Activated naive CD8-positive, alpha-beta T cell treated with anti-CD3 and anti-CD28 coated beads, Interleukin-2, amount 50 U/mL, for 16 hours (primary cell): Measurements from ENCODE around the gene C14orf180.
"Not testable (repeated sequence)": the region's sequence is repeated elsewhere in the genome, so short reads cannot be mapped to it uniquely, and the experiment has no call there.

ENCODE experiments used
- DNase-seq: peaks from one replicate; pipeline ENCODE4 v3.0.0-alpha.2; 2020; ENCODE audit warnings: low read depth, low spot score

C14orf180 gene

DNA sequence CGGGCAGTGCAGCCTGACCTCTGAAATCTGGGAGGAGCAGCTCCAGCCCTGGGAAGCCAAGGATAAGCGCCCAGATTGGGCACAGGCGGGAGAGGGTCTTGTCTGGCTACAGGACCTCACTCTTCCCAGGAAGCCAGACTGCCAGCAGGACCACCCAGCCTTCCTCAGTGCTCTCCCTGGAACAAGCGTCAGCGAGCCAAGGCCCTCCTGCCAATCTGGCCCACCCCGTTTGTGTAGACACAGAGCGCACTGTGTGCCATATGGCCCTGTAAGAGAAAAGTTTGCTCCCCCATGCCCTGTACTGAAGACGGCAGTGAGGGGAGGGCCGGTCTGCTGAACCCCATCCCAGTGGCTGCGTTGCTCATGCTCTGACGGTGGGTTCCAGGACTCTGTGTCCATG lies 1.2 kb upstream of the C14orf180 start:
- DNase-seq, result no peak

DNA sequence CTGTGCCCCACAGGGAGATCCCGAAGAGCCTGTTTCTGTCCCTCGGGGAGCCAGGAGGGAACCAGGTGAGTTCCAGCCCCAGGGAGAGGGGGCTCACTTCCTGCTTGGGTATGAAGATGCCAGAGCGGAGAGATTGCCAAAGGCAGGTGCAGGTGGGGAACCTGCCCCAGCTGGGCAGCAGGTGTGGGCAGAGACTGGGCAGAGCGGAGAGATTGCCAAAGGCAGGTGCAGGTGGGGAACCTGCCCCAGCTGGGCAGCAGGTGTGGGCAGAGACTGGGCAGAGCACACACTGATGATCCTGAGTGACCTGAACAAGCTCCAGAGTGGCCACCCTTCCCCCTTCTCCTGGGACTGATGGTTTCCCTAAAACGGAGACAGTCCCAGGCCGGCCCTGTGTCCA lies 375 bp downstream of the C14orf180 start:
- not testable (repeated sequence) for DNase-seq

- no peak for DNase-seq
These were observed 1.4 kb downstream of the C14orf180 start for GRCh38 chr14:104580961-104581360.

GRCh38 chr14:104581521-104581920 lies 2.0 kb downstream of the C14orf180 start:
- DNase-seq, result no peak

DNA sequence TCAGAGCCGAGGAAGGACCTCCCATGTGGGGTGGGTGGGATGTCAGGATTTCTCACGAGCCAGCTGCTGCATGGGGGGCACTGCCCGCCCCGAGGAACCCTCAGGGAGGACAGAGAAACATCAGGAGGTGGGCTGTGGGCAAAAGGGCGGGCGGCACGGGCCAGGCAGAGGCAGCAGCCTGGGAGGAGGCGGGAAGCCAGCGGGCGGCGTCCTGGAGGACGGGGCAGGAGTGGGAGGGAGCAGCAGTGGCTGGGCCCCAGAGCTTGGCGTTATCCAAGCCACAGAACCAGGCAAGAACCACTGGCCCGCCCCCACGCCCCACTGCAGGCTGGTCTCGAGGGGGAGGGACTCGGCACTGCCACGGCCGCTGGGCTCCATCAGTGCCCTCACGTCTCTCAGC lies 2.4 kb downstream of the C14orf180 start:
- DNase-seq, result no peak

DNA sequence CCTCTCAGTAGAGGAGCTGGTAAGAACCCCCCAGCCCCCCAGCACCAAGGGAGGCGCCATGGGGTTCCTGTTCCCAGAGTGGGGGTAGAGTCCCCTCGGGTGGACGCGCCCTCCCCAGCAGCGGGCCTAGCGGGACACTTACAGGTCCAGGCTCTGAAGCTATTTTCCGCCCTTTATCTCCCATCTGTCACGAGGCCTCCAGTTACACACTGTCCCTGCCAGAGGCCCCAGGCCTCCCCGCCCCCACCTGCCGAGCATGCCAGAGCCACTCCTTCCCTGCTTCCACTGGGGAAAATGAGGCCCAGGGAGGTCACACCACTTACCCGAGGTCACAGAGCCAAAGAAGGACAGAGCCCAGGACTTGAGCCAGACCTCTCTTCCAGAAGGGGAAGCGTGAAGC lies 3.1 kb downstream of the C14orf180 start:
- no peak for DNase-seq

DNA sequence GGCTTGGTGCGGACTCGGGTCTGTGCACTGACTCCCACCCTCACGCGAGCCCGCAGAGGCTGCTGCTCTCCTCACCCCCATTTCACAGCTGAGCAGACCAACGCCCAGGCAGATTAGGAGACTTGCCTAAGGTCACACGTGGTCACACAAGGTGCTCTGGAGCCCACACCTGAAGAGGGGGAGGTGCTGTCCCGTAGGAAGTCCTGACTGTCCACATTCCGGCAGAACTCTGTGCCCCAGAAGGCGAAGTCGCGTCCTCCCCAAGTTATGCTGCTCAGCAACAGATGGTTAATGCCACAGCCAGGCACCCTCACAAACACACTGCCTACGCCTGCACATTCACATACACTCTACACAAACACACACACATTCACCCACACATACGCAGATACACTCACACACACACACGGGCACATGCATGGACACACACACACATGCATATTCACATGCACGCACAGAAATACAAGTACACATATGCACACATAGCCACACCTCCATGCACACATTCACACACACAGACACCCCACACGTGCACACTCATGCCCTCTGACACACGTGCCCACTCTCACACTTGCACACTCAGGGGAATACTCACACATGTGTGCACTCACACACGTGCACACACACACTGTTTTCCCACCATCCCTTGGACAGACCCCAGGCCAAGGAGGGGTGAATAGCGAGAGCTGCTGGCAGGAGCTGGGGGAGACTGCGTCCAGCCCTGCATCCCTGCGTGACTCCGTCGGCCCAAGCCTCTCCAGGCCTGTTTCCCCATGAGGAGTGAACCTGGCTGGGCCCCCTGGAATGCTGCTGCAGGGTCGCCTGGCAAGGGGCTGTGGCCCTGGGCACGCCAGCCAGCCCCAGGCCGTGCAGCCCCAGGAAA lies 4.1 kb downstream of the C14orf180 start:
- no peak for DNase-seq

- no peak for DNase-seq
These were observed 5.0 kb downstream of the C14orf180 start for GRCh38 chr14:104584557-104584956.

- DNase-seq, result no peak
These were observed 6.6 kb downstream of the C14orf180 start for GRCh38 chr14:104585966-104586697.

DNA sequence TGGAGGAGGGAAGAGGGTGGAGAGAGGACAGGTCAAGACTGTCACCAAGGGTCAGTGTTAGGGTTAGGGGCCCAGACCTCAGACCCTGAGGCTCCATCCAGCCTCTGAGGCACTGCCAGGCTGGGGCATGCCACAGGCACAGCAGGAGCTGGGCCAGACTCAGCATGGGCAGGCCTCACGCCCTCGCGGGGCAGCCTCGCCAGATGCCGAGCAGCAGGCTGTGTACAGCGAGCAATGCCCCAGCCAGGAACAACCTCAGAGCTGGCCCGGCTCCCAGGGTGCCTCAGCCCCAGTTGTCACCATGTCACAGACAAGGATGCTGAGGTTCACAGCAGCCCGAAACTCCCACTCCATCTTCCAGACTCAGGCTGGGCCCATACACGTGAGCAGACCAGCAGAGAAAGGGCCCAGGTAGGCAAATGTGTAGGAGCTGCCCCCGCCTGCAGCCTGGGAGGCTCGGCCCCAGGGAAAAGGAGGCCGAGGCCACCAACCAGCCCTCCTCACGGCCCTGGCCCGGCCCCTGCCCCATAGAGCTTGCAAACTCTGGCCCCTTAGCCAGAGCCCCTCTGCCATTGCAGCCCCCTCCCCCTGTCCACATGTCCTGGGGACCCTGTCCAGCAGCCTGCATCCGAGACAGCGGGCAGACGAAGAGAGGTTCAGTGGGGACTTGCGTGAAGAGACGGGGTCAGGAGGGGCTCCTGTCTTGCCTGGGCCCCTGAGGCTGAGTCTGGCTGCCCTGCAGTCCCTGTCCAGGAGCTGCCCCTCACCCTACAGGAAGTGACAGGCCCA lies 7.5 kb downstream of the C14orf180 start:
- no peak for DNase-seq

GRCh38 chr14:104587641-104588040 lies 8.1 kb downstream of the C14orf180 start:
- DNase-seq, result no peak

GRCh38 chr14:104588066-104588857 lies 8.7 kb downstream of the C14orf180 start:
- no peak for DNase-seq

- no peak for DNase-seq
These were observed 10.0 kb downstream of the C14orf180 start for GRCh38 chr14:104589338-104590195.

DNA sequence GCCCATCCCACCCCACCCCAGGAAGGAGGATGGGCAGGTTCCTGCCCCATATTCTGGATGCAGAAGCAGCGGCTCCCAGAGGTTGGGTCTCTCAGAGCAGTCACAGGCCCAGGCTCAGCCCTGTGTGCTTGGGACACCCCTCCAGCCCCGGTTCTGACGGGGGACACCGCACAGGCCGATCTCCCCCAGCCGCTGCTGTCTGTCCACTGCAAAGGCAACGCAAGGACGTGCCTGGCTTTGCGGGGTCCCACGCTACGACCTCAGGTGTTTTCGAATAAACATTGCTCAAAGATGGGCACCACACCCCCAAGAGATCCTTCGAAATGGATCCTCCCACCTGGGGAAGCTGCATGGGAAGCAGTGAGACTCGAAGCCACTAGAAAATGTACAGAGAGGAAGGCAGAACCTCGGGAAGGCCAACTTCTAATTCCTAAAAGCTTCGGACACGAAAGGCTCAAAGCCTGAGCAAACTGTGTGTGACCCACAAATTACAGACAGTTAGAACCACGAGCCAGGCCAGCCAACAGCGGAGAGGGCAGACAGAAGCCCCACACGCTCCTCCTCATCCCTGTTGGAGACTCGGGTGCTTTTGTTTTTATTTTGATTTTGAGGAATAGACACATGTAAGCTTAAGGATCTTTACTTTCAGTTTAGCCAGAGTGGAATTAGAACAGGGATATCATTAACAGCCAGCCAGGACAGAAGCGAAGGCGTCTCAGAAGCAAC lies 10.8 kb downstream of the C14orf180 start:
- DNase-seq, result no peak

DNA sequence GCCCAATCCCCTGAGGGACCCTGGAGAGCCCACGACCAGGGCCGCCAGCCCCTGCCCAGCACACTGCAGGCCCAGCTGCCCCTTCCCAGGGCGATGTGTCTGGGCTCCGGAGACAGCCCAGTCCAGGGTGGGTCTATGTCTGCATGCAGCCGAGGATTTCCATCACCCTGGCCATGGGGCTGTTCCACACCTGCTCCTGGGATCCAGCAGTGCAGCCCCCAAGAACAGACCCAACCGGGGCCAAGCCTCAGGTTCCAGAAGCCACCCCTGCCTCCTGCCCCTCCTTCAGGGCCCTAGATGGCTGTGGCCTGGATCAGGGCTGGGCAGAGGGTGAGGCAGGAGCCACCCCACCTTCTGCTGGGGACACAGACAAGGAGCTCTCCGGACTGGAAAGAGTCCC lies 11.5 kb downstream of the C14orf180 start:
- DNase-seq, result no peak

DNA sequence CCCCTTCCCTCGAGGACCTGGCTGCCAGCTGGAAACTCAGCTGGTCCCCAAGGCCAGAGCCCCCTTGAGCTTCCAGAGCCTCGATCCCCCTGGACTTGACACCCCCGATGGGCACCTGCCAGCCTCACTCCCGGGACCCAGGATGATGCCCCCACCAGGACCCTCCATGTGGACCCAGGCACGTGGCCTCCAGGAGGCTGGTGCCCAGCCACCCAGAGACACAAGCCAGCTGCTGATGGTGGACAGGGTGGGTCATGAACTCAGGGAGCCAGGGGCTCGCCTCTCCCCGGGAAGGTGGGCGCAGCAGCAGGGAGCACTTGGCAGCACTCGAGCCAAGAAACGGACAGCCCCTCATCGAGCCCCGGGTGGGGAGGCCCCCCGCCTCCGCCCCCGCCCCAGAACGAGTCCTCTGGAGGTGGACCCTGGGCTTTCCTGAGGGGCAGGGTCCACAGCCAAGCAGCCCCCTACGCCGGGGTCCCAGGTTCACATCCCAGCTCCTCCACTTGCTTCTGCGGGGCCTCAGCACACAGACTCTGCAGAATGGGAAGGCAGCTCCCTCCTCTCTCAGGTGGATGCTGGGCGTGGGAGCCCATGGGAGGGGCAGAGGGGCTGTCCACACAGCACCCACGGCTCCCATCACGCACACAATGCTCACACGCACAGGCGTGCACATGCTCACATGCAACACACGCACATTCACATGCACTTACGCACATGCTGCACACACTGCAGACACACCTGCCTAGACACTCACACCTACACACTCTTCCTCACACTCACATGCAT lies 12.1 kb downstream of the C14orf180 start:
- no peak for DNase-seq

DNA sequence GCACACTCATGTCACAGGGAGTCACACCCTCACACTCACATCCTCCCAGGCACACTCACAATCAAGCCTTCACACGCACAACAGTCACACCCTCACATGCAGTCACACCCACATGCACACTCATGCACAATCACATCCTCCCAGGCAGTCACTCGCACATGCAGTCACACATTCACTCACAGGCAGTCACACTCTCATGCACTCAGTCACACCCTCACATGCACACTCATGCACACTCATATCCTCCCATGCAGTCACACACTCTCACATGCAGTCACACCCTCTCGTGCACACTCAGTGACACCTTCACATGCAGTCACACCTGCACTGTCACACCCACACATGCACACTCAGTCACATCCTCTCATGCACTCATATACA lies 12.7 kb downstream of the C14orf180 start:
- no peak for DNase-seq

DNA sequence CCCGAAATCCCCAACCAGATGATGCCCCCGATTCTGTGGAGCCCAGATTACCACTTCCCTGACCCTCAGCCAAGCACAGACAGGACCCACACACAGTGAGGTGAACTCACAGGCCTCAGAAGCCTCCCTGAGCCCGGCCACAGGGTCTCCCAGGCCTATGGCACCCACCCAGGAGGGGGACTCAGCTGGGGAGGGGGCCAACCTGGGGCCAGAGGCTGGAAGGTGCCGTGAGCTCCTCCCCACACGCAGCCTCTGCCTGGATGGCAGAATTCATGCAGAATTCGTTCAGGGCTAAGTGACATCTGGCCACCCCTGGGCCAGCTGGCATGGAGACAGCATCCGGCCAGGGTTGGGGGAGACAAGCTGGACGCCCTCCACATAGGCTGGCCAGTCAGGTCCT lies 13.2 kb downstream of the C14orf180 start:
- no peak for DNase-seq

- DNase-seq, result no peak
These were observed 13.7 kb downstream of the C14orf180 start for GRCh38 chr14:104593241-104593701.
